Measurements from ENCODE around the gene ITGB4.
A peak's percentile ranks its signal among the peaks of the same experiment; 100 is the strongest.

Gene ITGB4

DNA sequence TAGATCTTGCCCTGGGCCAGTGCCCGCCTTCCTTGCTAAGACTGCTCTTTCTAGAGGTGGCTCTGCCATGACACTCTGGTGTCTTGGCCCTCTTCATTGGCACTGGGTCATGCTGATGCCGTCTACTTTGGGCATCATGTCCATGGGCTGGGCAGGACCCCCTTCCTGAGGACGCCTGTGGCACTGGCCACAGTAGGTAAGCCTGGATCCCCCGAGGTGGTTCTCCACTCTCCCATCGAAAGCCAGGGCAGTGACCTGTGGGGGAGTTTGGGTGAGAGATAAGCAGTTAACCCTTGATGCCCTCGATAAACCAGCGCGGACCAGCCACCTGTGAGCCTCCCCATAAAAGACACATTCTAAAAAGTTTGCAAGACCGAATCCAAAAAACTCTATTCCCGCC lies 20.0 kb upstream of the ITGB4 start:
- peaks cover 7% of the 10 kb centered on the region for H3K4me1 ChIP-seq
- H3K79me2 ChIP-seq: peaks cover 7% of the 10 kb centered on the region
- no peak overlapping the region for H2AFZ ChIP-seq
- H3K4me2 ChIP-seq (ENCODE audit: low read length): no peak overlapping the region
- TF ChIP-seq, protein P1, sequence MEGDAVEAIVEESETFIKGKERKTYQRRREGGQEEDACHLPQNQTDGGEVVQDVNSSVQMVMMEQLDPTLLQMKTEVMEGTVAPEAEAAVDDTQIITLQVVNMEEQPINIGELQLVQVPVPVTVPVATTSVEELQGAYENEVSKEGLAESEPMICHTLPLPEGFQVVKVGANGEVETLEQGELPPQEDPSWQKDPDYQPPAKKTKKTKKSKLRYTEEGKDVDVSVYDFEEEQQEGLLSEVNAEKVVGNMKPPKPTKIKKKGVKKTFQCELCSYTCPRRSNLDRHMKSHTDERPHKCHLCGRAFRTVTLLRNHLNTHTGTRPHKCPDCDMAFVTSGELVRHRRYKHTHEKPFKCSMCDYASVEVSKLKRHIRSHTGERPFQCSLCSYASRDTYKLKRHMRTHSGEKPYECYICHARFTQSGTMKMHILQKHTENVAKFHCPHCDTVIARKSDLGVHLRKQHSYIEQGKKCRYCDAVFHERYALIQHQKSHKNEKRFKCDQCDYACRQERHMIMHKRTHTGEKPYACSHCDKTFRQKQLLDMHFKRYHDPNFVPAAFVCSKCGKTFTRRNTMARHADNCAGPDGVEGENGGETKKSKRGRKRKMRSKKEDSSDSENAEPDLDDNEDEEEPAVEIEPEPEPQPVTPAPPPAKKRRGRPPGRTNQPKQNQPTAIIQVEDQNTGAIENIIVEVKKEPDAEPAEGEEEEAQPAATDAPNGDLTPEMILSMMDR (IDR thresholded peaks at IDR 0.05): no peak
- no peak overlapping the region for H3K9ac ChIP-seq
- H3K9me3 ChIP-seq (ENCODE audit: control insufficient read depth, low read length): no peaks in the 10 kb centered on the region
- no peaks in the 10 kb centered on the region for H3K27me3 ChIP-seq (ENCODE audit: control insufficient read depth, insufficient read depth, low read length)
- H3K27ac ChIP-seq: peak overlapping the region; percentile 61
- H3K36me3 ChIP-seq (ENCODE audit: control insufficient read depth, insufficient read depth, low read length): no peaks in the 10 kb centered on the region
- H3K4me3 ChIP-seq (ENCODE audit: low read depth, low read length): no peak overlapping the region

DNA sequence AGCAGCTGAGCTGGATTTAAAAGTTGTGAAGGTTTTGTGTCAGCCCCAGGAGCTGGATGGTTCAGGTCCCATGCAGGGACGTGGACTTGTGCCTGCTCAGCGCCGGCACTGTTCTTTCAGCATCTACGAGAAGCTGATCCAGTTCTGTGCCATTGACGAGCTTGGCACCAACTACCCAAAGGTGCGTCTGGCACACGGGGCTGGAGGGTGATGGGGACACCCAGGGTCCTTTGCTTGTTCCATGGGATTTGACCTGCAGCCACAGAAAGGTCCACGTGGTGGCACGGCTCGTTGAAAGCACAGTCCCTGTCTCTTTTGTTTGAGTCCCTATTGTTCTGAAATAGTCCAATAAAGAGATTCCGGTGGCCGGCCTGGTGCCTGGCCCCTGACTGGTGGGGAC lies 18.1 kb upstream of the ITGB4 start:
- H3K36me3 ChIP-seq (ENCODE audit: control insufficient read depth, insufficient read depth, low read length): no peaks in the 10 kb centered on the region
- peaks cover 7% of the 10 kb centered on the region for H3K4me1 ChIP-seq

DNA sequence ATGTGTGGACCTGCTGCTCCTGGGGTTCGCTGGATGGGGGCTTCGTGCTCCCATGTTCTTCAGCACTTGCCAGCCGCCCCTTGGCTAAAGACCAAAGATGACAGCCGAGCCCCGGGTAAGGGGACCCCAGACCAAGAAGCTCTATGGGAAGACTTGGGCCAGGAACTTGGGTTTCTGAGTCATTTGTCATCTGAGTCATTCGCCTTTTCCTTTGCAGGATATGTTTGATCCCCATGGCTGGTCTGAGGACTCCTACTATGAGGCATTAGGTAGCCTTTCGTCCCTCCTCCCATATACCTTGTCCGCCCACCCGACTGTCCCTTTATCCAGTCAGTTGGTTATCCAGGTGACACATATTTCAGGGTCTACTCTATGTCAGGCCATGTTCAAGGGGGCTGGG lies 17.7 kb upstream of the ITGB4 start:
- Histone ChIP-seq H3K27ac (no peak overlapping the region), H3K36me3 (ENCODE audit: control insufficient read depth, insufficient read depth, low read length) (no peaks in the 10 kb centered on the region), H3K9me3 (ENCODE audit: control insufficient read depth, low read length) (no peaks in the 10 kb centered on the region), H3K4me2 (ENCODE audit: low read length) (no peak overlapping the region), H3K9ac (no peak overlapping the region), H3K27me3 (ENCODE audit: control insufficient read depth, insufficient read depth, low read length) (no peaks in the 10 kb centered on the region), H3K4me3 (ENCODE audit: low read depth, low read length) (no peak overlapping the region), H2AFZ (no peak overlapping the region), H3K4me1 (peaks cover 7% of the 10 kb centered on the region), H3K79me2 (peaks cover 3% of the 10 kb centered on the region)
- TF ChIP-seq, protein P1 (IDR thresholded peaks at IDR 0.05): no peak

More for the DNA sequence above, 18.1 kb upstream of the ITGB4 start:
- H3K27me3 ChIP-seq (ENCODE audit: control insufficient read depth, insufficient read depth, low read length): no peaks in the 10 kb centered on the region
- H3K9ac ChIP-seq: no peak overlapping the region
- H3K27ac ChIP-seq: no peak overlapping the region
- TF ChIP-seq, protein P1 (IDR thresholded peaks at IDR 0.05): no peak
- no peak overlapping the region for H3K4me2 ChIP-seq (ENCODE audit: low read length)
- H2AFZ ChIP-seq: no peak overlapping the region
- no peak overlapping the region for H3K4me3 ChIP-seq (ENCODE audit: low read depth, low read length)
- H3K79me2 ChIP-seq: peaks cover 3% of the 10 kb centered on the region
- no peaks in the 10 kb centered on the region for H3K9me3 ChIP-seq (ENCODE audit: control insufficient read depth, low read length)

DNA sequence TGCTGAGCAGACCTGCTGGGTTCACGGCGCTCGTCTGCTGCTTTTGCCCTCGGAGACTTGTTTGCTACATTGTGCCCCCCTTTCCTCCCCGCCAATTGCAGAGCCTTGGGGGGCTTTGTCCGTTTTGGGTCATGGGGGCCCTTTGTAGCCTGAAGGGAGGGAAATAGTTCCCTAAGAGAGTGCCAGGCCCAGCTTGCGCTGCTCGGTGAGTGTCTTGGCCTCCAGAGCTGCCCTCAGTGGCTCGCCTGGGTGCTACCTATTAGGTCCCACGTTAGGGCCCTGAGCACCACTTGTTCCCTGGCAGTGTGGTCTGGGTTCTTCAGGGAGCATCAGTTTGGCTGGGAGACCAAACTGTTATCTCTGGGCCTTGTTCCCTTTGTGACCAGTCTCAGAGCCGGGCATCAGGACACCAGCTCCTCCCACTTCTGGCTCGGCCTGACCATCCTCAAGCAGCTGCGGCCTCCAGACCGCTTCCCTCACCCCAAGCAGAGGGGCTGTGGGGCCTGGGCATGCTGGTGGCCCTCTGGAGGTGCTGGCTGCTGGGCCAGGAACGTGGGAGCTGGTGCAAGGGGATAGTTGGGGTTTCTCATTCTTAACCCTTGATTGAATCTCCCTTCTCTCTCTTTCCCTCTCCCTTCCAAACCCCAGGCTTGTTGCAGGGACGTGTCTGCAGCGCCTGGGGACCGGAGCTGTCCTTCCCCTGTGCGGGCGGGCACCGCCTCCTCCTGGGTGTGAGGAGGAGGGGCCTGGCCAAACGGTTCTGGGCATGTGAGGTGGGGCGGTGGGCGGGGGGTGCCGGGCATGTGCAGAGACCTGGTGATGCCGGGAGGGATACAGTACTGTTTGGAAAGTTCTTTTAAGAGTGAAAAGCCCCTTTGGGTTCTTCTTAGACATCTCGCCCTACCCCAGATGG lies 16.0 kb upstream of the ITGB4 start:
- no peak overlapping the region for H3K9ac ChIP-seq
- no peak overlapping the region for H3K4me2 ChIP-seq (ENCODE audit: low read length)
- no peak overlapping the region for H2AFZ ChIP-seq
- no peaks in the 10 kb centered on the region for H3K36me3 ChIP-seq (ENCODE audit: control insufficient read depth, insufficient read depth, low read length)
- TF ChIP-seq, protein P1 (IDR thresholded peaks at IDR 0.05): no peak
- no peaks in the 10 kb centered on the region for H3K27me3 ChIP-seq (ENCODE audit: control insufficient read depth, insufficient read depth, low read length)
- no peak overlapping the region for H3K27ac ChIP-seq
- no peaks in the 10 kb centered on the region for H3K4me1 ChIP-seq
- H3K4me3 ChIP-seq (ENCODE audit: low read depth, low read length): no peak overlapping the region
- H3K79me2 ChIP-seq: peaks cover 3% of the 10 kb centered on the region
- H3K9me3 ChIP-seq (ENCODE audit: control insufficient read depth, low read length): no peaks in the 10 kb centered on the region
